ENCODE results near the gene UBTF. TPM values are rescaled to one million over a fixed set of nuclear protein-coding genes. Genes with fewer than 3 reads are reported as not detected.

Gene UBTF
- total and polyA plus RNA-seq, 2 of the 4 experiments (the other 2 are of a cell fraction): 29.7 to 42.1 TPM

DNA sequence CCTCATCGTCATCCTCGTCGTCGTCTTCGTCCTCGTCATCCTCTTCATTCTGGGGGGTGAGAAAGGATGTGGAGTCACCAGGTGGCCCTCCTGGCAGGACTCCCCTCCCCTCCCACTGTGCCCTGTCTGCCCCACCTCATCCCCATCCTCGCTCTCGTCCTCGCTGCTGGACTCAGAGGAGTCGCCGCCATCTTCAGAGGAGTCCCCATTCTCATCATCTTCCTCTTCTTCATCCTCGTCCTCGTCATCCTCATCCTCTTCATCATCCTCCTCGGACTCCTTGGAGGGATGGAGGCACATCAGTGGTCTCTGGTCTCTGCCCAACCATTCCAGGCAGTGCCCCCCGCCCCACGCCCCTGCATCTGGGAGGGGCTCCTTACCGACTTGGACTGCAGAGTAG is 12.2 kb downstream of the UBTF start:
- CTCF ChIA-PET: interaction anchor here (0.7 kb wide), 1 partner anchor 130 kb away, joined by 3 read pairs; no protein-coding TSS in a partner anchor
- Histone ChIP-seq H3K18ac (ENCODE audit: low read depth, low read length) (no peak overlapping the region), H3K27ac (ENCODE audit: insufficient read depth, low read length) (no peak overlapping the region), H2AK9ac (replicated peaks; ENCODE audit: low read depth, low read length, poor library complexity) (peak overlapping the region; percentile 77), H2BK5ac (ENCODE audit: low read depth, low read length, poor library complexity, severe bottlenecking) (no peak overlapping the region), H3K4ac (ENCODE audit: low read depth, low read length) (no peak overlapping the region), H4K5ac (ENCODE audit: low read depth, low read length) (no peak overlapping the region), H2BK120ac (ENCODE audit: low read depth, low read length) (no peak overlapping the region), H4K20me1 (ENCODE audit: insufficient read depth, low read length) (peaks cover 26% of the 10 kb centered on the region; the same call in 1 of the 2 replicates), H3K79me1 (ENCODE audit: low read depth in 1 of 2, low read length in 2 of 2) (peaks cover 13 to 51% of the 10 kb centered on the region in 2 experiments; a peak in 3 of 4 replicates), H3K4me3 (ENCODE audit: insufficient read depth, low read depth, low read length) (no peak overlapping the region), H4K8ac (ENCODE audit: low read depth in 2 of 2, low read length in 2 of 2) (no peak overlapping the region), H3K9me3 (ENCODE audit: control insufficient read depth, insufficient read depth, low read length) (no peaks in the 10 kb centered on the region), H2BK20ac (ENCODE audit: low read depth, low read length) (no peak overlapping the region), H3K4me2 (ENCODE audit: low read depth, low read length) (no peak overlapping the region), H2BK15ac (ENCODE audit: low read depth, low read length) (no peak overlapping the region), H3K36me3 (ENCODE audit: control insufficient read depth, insufficient read depth, low read length) (peaks cover 42% of the 10 kb centered on the region), H2AK5ac (ENCODE audit: low read depth, low read length) (no peak overlapping the region), H4K91ac (ENCODE audit: insufficient read depth, low read depth, low read length) (no peak overlapping the region), H3K14ac (replicated peaks; ENCODE audit: low read depth, low read length) (no peak overlapping the region), H3K9ac (ENCODE audit: low read depth, low read length) (no peak overlapping the region), H3K4me1 (ENCODE audit: control insufficient read depth, insufficient read depth, low read length) (peaks cover 22% of the 10 kb centered on the region), H3K23ac (ENCODE audit: low read depth, low read length) (no peak overlapping the region), H3K56ac (ENCODE audit: extremely low read depth, insufficient read depth, low read length) (no peak overlapping the region), H3K9me1 (ENCODE audit: insufficient read depth, low read length) (peaks cover 25% of the 10 kb centered on the region), H3K27me3 (ENCODE audit: control insufficient read depth, insufficient read depth, low read length) (no peaks in the 10 kb centered on the region), H2AFZ (replicated peaks; ENCODE audit: low read length, poor library complexity) (no peak overlapping the region)
- intact Hi-C loops (cut with micrococcal nuclease) (no loop called here), in situ Hi-C loops (cut with MboI; ENCODE audit: low sequenced_read_pairs) (loop anchor here (25.0 kb wide), 2 partner anchors 305 to 430 kb away; partner anchors contain the start of gene GPATCH8), dilution Hi-C loops (cut with HindIII; ENCODE audit: low sequenced_read_pairs, unreplicated experiment) (no loop called here)
- BruUV-seq (replicated peaks): no TSS peak
- no peak for ATAC-seq (ENCODE audit: low read depth)
- POLR2A ChIA-PET (ENCODE audit: unreplicated experiment): no interaction called here
- TF ChIP-seq CHD1 (IDR thresholded peaks at IDR 0.05; ENCODE audit: low read depth, low read length): no peak
- no peak for TF ChIP-seq MAZ (IDR thresholded peaks at IDR 0.05; ENCODE audit: borderline replicate concordance, low read depth, low read length)
- no peak for TF ChIP-seq RFX5 (IDR thresholded peaks at IDR 0.05; ENCODE audit: low read depth, low read length)
- WGBS, 2 experiments (ENCODE audit: extremely low coverage in 2 of 2, insufficient read length in 1 of 2): 93 to 100% methylated on average over 5 to 8 of the region's 17 CpGs
- no peak for DNase-seq

Measured in IMR-90 (cell line).